Left kidney (tissue), 2 donors: ENCODE results near the gene KCNG1. TPM values are rescaled to one million over a fixed set of nuclear protein-coding genes. Genes with fewer than 3 reads are reported as not detected.

Experiments
- DNase-seq: peaks from one replicate; pipeline ENCODE4 v3.0.0-alpha.2; 2013
- polyA plus RNA-seq: library from polyadenylated mRNA; unstranded; fragments of 120-200 nt; gene quantifications from one replicate; pipeline ENCODE4 v1.2.1, GENCODE V29; 2013; ENCODE audit not compliant: insufficient read length

The KCNG1 gene
- polyA plus RNA-seq, 1 donor: 4.3 TPM

- no peak for DNase-seq
These were observed 14.1 kb upstream of the KCNG1 start for GRCh38 chr20:51036827-51037531.

DNA sequence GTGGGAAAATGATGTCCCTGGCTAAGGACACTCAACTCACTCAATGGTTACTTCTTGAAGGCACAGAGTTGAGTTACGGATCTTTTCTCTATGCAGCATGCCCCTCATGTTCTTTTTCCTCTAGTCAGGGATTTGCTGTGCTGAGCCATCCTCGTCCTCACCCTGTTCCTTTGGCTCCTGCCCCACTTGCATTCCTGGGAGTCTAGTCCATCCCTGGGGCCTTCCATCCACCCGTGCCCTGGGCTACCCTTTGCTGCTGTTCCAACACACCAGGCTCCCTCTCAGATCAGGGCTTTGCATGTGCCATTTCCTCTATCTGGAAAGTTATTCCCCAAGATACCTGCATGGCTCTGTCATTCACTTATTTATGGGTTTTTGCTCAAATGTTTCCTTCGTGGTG lies 13.3 kb upstream of the KCNG1 start:
- no peak for DNase-seq

DNA sequence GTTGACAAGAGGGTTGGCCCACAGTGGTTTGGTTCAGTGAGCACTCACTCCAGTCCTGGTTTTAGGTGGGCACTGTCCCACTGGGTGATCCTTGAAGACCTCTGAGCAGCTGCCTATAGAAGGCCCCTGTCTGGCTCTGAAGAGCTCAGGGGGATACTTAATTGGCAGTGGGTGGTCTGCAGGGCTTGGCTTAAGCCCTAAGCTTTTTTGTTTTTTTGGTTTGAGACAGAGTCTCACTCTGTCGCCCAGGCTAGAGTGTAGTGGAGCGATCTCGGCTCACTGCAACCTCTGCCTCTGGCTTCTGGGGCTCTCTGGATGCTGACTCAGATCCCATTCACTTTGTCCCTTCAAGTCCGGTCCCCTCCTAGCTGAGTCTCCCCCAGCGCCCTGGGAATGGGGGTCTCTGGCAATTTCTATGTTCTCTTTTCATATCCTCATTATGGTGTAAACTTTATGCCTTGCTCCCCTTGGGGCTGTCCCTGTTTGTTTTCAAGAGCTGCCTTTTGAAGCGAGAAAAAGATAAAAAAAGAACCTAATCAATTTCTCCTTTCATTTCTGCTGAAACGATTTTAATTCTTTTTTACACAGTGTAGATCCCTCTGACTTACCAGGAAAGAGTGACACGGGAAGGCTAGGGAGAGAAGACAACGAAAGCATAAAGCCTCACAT lies 12.2 kb upstream of the KCNG1 start:
- DNase-seq: no peak

- DNase-seq: no peak
These were observed 11.6 kb upstream of the KCNG1 start for GRCh38 chr20:51034476-51034875.

DNA sequence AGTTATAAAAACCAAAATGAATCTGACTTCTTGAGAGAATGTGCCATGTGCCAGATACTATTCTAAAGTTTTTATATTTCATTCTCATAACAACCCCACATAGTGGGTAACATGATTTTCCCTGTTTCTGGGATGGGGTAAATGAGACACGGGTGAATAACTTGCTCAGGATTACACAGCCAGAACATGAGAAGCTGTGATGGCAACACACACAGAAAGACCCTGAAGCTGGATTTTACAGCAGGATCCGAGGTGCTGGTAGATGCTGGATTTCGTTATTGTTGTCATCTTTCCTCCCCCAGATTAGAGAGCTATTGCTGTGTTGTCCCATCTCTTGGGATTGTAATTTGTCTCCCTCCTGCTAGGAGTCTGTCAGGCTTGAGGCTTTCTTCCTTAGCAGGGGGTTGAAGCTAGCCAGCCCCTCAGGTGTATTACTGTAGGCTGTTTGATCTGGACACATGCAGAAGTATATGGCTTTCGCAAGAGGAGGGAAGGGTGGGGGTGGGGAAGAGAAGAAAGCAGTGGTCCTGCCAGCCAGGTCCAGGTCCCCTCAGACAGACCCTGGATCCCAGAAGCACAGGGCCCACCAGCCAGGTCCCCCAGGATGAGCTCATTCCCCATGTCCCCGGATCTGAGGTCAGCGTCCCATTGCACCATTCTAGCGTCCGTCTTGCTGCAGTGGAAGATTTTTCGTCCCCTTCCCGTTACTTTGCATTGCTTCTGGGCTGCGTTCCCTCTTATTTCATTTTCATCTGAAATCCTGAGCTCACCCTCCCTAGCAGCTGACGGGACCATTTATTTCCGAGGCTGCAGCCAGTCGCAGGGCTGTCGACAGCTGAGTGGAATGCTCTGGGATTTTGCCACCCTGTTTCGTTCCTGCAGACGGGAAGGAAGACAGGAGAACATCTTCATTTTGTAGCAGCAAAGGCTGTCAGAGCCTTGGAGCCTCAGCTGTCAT lies 7.3 kb upstream of the KCNG1 start:
- no peak for DNase-seq

DNA sequence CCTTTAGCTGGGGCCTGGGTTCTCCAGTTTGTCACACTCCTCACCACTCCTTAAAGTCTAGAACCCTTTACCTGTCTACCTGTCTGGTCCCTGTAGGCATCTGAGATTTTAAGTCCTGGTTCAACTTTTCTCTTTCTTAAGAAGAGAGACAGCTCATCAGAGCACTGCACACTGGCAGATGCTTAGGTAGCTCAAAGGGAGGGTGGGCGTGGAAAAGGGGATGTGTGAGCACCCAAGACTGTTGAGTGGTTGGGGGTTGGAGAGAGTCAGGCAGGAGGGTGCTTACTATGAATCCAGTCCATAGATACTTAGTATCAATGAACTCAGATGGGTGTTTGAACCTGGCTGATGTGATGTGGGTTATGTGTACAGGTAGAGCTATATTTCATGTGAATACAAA lies 6.6 kb upstream of the KCNG1 start:
- DNase-seq: no peak

- no peak for DNase-seq
These were observed 5.8 kb upstream of the KCNG1 start for GRCh38 chr20:51028616-51029212.

DNA sequence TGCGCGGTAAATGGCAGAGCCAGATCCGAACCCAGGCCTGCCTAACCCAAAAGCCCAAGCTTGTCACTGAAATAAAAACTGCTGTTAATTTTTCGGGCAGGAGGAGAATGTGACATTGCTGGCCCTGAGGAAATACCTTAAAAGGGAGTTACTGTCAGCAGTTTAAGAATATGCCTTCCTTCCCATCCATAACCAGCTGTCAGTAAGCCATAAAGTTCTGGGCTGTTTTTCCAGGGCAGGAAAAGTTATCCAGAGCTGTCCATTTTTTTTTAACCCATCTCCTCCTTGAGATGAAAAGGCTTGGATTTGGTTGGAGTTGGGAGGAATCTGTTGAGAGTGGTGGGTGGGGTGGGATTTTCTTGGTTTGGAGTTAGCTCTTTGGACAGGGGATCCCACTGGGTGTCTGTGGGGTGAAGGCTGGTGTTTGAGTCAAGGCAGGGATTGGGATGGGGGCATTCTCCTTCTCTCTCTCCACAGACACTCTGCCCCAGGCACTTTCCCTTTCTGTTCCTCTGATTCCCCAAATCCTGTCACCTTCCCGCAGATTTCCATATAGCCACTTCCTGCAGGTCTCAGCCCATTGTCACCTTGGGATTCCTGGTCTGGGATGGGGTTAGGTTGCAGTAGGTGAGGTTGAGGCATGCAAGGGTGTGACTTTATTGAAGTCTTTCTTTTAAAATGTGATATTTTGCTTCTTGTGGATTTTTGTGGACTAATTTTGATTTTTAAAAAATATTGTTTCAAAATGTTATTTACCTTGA lies 4.3 kb upstream of the KCNG1 start:
- DNase-seq: no peak

DNA sequence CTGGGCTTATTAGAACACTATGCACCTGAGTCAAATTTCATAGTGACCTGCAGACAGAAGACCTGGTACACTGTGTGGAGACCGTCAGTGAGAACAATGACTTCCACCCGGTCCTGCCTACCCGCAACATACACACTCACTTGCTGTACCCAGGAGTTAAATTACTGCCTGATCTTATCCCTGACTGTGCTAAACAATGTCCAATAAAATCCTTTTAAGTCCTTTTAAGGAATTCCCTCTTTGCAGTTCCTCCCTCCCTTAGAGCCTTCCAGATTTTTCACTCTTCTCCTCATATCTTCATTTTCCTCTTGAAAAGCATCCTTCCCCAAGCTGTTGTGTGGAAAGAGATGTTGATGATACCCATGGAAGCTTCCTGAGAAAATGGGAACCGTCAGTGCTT lies 3.4 kb upstream of the KCNG1 start:
- no peak for DNase-seq

GRCh38 chr20:51024761-51025160 lies 1.9 kb upstream of the KCNG1 start:
- DNase-seq: no peak

DNA sequence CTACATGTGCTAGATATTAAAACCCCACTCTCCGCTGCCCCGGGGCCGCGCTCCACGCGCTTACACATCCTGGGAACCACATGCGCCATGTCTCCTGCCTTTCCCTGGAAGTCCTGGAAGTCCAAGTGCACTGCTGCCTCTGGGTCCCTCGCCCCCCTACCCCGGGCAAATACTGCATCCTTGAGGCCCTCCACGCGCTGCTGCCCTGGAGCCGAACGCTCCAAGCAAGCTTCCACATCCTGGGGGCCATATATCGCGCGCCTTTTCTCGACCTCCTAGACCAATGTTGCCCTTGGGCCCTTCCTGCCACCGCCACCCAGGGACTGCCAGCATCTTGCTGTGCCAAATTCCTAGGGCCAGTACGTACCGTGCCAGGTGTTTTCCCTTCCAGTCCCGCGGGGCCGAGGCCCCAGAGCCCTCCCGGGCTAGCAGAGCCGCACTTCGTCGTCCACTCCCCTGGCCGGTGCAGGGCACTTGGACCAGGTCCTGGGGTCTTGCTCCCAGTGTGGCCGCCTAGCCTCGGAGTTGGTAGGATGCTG lies 779 bp upstream of the KCNG1 start:
- no peak for DNase-seq

DNA sequence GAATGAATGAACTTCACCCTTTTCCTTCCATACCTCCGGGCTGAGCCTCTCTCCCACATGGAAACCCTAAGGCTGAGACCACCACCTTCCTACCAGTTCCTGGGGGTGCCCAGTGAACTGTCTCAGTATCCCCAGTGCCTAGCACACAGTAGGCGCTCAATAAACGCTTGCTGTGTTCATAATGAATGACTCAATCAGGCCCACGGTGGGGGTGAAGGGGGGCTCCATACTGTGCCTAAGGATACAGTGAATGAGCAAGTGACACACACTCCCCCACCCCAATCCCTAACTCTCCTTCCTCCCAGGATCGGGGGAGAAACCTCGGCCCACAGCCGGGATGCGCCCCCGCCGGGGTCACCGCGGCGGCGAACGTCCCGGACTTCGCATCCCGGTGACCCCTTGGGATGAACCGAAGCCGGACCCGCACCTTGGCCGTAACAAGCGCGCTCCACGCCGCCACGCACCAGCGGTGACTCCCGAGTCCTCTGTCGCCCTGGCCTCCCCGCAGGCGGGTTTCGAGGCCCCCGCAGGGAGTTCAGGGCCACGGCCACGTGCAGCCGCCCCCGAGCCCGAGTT lies 592 bp downstream of the KCNG1 start:
- no peak for DNase-seq

GRCh38 chr20:51021067-51022025 lies 1.6 kb downstream of the KCNG1 start:
- DNase-seq: no peak

DNA sequence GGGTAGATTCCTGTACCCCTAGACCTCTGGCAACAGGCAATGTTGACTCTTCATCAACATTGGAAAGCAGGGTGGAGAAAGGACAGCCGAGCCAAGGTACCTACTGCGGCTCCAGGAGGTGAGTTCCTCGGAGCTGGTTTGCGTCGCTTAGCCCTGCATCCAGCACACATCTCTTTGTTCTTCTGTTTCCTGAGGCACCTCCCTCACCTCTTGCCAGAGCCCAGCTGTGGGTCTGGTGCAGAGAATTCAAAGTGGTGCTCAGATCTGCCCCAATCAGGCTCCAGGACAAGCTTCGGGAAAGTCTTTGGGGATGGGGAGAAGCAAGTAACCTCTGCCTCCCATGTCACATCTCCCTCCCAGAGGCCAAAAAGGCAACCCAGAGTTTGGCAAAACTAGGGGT lies 2.2 kb downstream of the KCNG1 start:
- DNase-seq: no peak

GRCh38 chr20:51019656-51020592 lies 3.0 kb downstream of the KCNG1 start:
- DNase-seq: no peak

DNA sequence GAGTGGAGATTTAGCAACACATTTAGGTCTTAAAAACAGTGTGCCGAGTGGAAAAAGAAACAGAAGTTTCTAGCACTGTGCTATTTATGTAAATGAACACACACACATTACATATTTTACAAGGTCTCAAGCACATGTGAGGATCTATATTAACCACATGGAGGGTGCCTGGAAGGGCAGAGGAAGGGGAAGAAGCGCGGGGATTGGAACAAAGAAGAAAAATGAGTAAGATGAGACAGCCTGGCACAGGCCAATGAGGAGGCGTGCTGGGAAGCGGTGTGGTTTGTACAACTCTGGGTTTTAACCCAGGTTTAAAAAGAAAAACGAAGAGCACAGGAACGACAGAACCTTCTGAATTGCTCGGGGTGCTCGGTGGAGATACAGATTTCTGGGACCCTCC lies 5.7 kb downstream of the KCNG1 start:
- DNase-seq: no peak

DNA sequence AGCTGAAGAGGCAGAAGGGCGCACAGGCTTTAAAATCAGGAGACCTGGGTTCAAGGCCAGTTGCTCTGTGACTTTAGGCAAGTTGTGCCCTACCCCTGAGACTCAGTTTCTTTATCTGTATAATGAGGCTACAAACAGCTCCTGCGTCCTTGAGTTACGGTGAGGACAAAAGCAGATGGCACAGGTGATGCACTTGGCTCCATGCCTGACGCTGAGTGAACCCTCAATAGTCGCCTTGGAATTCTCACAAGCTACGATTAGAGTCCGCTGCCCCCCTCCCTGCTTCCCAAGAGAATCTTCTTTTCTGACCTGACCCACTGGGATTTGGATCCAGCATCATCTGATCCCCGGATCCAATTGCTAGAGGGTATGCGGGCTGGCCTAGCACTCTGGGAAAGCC lies 6.4 kb downstream of the KCNG1 start:
- DNase-seq: no peak
